ENCODE data around the gene NUDT16. TPM values are rescaled to one million over a fixed set of nuclear protein-coding genes. Genes with fewer than 3 reads are reported as not detected.

NUDT16 gene
- polyA plus RNA-seq, 3 donors from 2014 or later = 5.8 to 7.2 (median 5.9) TPM

- no peak for DNase-seq
- Mint-ChIP-seq H3K4me1 (no peaks in the 10 kb centered on the region), H3K4me3 (no peak overlapping the region), H3K27ac (no peak overlapping the region), H3K36me3 (no peaks in the 10 kb centered on the region), H3K27me3 (ENCODE audit: low read depth in 3 of 3) (peaks cover 0 to 5% (median 2%) of the 10 kb centered on the region in 3 donors), H3K9me3 (no peaks in the 10 kb centered on the region)
These were observed 12.3 kb downstream of the NUDT16 start for GRCh38 chr3:131393868-131394267.

DNA sequence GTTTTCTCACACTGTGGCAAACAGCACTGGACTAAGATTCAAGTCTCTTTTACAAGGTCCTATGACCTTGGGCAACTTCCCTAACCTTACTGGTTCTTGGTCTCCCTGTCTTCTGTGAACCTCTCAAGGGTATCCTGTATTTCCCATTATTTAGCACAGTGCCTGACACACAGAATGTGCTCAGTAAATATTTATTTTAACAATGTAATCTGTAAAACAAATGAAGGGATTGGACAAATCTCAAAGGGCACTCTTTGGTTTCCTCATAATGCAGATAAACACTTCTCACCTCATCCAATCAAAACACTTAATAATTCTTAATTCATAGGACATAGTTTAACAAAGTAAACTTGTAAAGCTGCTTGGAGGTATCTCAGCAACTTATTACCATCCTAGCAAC lies 12.8 kb downstream of the NUDT16 start:
- H3K27ac Mint-ChIP-seq = no peak overlapping the region
- peaks cover 0 to 5% (median 5%) of the 10 kb centered on the region in 3 donors for H3K27me3 Mint-ChIP-seq (ENCODE audit: low read depth in 3 of 3)
- no peak for DNase-seq
- H3K9me3 Mint-ChIP-seq = no peaks in the 10 kb centered on the region
- H3K4me3 Mint-ChIP-seq = no peak overlapping the region
- no peaks in the 10 kb centered on the region for H3K36me3 Mint-ChIP-seq
- no peaks in the 10 kb centered on the region for H3K4me1 Mint-ChIP-seq

GRCh38 chr3:131396170-131396569 lies 14.6 kb downstream of the NUDT16 start:
- H3K4me1 Mint-ChIP-seq = no peaks in the 10 kb centered on the region
- no peaks in the 10 kb centered on the region for H3K36me3 Mint-ChIP-seq
- H3K4me3 Mint-ChIP-seq = no peak overlapping the region
- H3K9me3 Mint-ChIP-seq = no peaks in the 10 kb centered on the region
- DNase-seq = no peak
- peaks cover 0 to 11% (median 5%) of the 10 kb centered on the region in 3 donors for H3K27me3 Mint-ChIP-seq (ENCODE audit: low read depth in 3 of 3)
- H3K27ac Mint-ChIP-seq = no peak overlapping the region

GRCh38 chr3:131397889-131398288 lies 16.3 kb downstream of the NUDT16 start:
- Mint-ChIP-seq H3K4me3 (no peak overlapping the region), H3K27ac (no peak overlapping the region), H3K4me1 (no peaks in the 10 kb centered on the region), H3K36me3 (no peaks in the 10 kb centered on the region), H3K27me3 (ENCODE audit: low read depth in 3 of 3) (peaks cover 0 to 11% (median 5%) of the 10 kb centered on the region in 3 donors), H3K9me3 (no peaks in the 10 kb centered on the region)
- DNase-seq = no peak

- no peak overlapping the region for H3K27ac Mint-ChIP-seq
- H3K9me3 Mint-ChIP-seq = peaks cover 0 to 8% (median 0%) of the 10 kb centered on the region in 6 donors
- no peaks in the 10 kb centered on the region for H3K4me1 Mint-ChIP-seq
- no peak for DNase-seq
- H3K4me3 Mint-ChIP-seq = no peak overlapping the region
- no peaks in the 10 kb centered on the region for H3K36me3 Mint-ChIP-seq
- peaks cover 1 to 12% (median 4%) of the 10 kb centered on the region in 3 donors for H3K27me3 Mint-ChIP-seq (ENCODE audit: low read depth in 3 of 3)
These were observed 20.4 kb downstream of the NUDT16 start for GRCh38 chr3:131401978-131402377.

DNA sequence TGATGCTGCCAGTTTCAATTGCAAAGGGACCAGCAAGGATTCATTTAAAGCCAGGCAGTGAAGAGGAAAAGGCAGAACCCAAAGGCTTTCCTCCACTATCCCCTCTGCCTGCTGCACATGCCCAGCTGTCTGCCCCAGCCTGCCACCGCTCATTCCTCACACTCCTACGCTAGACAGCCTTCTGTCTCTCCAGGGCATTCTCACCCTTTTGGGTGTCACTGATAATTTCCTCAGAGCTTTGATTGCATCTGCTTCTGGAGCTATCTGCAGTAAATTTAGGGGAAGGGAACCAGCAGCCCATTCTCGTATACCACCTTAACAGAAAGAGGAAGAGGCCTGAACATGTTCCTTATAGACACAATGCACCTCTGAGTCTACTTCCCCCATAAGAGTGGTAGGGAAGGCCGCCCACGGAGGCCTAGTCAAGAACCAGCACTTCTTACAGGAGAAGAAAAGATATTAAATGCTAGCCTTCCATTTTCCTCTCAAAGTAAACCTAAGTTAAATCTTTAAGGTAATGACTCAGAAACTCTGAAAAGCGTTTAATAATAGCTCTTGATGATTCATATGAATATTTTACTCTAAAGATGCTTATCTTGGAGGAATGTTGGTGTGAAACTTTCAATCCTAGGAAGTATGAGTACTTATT lies 20.9 kb downstream of the NUDT16 start:
- Mint-ChIP-seq H3K4me1 (no peaks in the 10 kb centered on the region), H3K27me3 (ENCODE audit: low read depth in 3 of 3) (peaks cover 3 to 12% (median 4%) of the 10 kb centered on the region in 3 donors)

GRCh38 chr3:131403216-131403895 lies 21.8 kb downstream of the NUDT16 start:
- no peak overlapping the region for H3K4me3 Mint-ChIP-seq

More for the DNA sequence above, 20.9 kb downstream of the NUDT16 start:
- no peak overlapping the region for H3K27ac Mint-ChIP-seq
- DNase-seq = no peak
- H3K4me3 Mint-ChIP-seq = no peak overlapping the region
- H3K9me3 Mint-ChIP-seq = peaks cover 0 to 8% (median 0%) of the 10 kb centered on the region in 6 donors
- no peaks in the 10 kb centered on the region for H3K36me3 Mint-ChIP-seq

DNA sequence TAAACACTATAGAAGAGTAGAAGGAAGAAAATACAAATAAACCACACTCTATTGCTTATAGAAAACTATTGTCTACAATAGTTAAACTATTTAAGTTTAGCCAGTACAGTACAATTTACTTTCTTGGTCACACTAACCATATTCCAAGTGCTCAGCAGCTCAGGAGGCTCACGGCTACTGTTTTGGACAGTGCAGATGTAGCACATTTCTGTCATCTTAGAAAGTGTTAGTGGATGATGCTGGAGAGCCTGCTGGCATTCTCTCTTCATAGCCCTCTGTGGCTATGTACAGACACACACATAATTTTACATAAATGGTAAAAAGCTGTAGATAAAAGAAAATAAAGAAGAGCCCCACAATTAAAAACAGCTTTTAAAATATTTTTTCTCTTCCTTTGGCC lies 23.8 kb downstream of the NUDT16 start:
- H3K27ac Mint-ChIP-seq = no peak overlapping the region
- peaks cover 0 to 8% (median 0%) of the 10 kb centered on the region in 6 donors for H3K9me3 Mint-ChIP-seq
- no peaks in the 10 kb centered on the region for H3K36me3 Mint-ChIP-seq
- H3K27me3 Mint-ChIP-seq (ENCODE audit: low read depth in 3 of 3) = peaks cover 0 to 10% (median 6%) of the 10 kb centered on the region in 3 donors
- no peak overlapping the region for H3K4me3 Mint-ChIP-seq
- H3K4me1 Mint-ChIP-seq = no peaks in the 10 kb centered on the region
- DNase-seq = no peak

More at GRCh38 chr3:131403216-131403895, 21.8 kb downstream of the NUDT16 start:
- Mint-ChIP-seq H3K36me3 (no peaks in the 10 kb centered on the region), H3K27ac (no peak overlapping the region), H3K4me1 (no peaks in the 10 kb centered on the region), H3K27me3 (ENCODE audit: low read depth in 3 of 3) (peaks cover 4 to 12% (median 6%) of the 10 kb centered on the region in 3 donors), H3K9me3 (peaks cover 0 to 8% (median 0%) of the 10 kb centered on the region in 6 donors)
- no peak for DNase-seq

- H3K4me3 Mint-ChIP-seq = no peak overlapping the region
- H3K36me3 Mint-ChIP-seq = no peaks in the 10 kb centered on the region
- peaks cover 0 to 10% (median 6%) of the 10 kb centered on the region in 3 donors for H3K27me3 Mint-ChIP-seq (ENCODE audit: low read depth in 3 of 3)
- H3K4me1 Mint-ChIP-seq = no peaks in the 10 kb centered on the region
- DNase-seq = no peak
- peaks cover 0 to 8% (median 0%) of the 10 kb centered on the region in 6 donors for H3K9me3 Mint-ChIP-seq
- no peak overlapping the region for H3K27ac Mint-ChIP-seq
These were observed 24.7 kb downstream of the NUDT16 start for GRCh38 chr3:131406274-131406673.

- Mint-ChIP-seq H3K4me3 (no peak overlapping the region), H3K9me3 (peaks cover 0 to 6% (median 3%) of the 10 kb centered on the region in 6 donors), H3K27me3 (ENCODE audit: low read depth in 3 of 3) (peaks cover 4 to 7% (median 7%) of the 10 kb centered on the region in 3 donors), H3K36me3 (no peaks in the 10 kb centered on the region), H3K4me1 (no peaks in the 10 kb centered on the region), H3K27ac (no peak overlapping the region)
- no peak for DNase-seq
These were observed 36.2 kb downstream of the NUDT16 start for GRCh38 chr3:131417751-131418150.

DNA sequence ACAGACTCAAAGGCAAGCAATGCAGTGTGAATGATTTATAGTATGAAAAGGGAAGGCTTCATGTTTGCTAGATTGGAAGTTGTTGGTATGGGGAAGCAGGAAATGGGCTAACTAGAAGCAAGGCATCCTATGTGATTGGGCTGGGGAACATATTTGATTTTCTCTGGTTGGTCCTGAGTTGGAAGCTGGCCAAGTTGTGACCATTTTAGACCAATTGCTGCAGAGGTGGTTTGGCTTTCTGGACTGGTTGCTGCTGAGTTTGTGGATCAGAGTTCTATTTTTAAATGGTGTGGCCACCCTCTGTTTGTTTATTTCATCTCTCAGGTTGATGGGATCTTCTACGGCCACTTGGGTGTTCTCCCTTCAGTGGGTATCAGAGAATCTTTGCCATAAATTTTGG lies 39.7 kb downstream of the NUDT16 start:
- Mint-ChIP-seq H3K27me3 (ENCODE audit: low read depth in 3 of 3) (peaks cover 3 to 9% (median 8%) of the 10 kb centered on the region in 3 donors), H3K4me3 (no peak overlapping the region), H3K4me1 (no peaks in the 10 kb centered on the region), H3K36me3 (no peaks in the 10 kb centered on the region), H3K27ac (no peak overlapping the region), H3K9me3 (peaks cover 0 to 3% (median 0%) of the 10 kb centered on the region in 6 donors)
- no peak for DNase-seq

DNA sequence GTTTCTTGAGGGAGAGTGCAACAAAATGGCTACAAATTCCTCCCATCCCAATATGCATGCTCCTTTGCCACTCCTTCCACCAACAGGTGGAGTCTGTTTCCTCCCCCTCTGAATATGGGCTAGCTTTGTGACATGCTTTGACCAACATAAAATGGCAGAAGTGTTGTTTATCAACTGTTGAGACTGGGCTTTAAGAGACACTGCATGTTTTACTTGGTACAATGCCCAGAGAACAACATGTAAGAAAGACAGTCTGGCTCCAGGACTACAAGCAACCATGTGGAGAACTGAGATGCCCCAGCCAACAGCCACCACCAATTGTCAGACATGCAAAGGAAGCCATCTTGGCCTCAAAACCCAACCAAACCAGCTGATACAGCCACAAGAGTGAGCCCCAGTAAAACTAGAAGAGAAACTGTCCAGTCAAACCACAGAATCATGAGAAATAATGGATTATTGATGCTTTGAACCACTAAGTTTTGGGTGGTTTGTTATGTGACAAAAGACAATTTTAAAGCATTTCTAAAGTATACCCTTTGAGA lies 40.5 kb downstream of the NUDT16 start:
- no peak for DNase-seq
- Mint-ChIP-seq H3K27me3 (ENCODE audit: low read depth in 3 of 3) (peaks cover 3 to 9% (median 6%) of the 10 kb centered on the region in 3 donors), H3K4me1 (no peaks in the 10 kb centered on the region), H3K4me3 (no peak overlapping the region), H3K36me3 (no peaks in the 10 kb centered on the region), H3K27ac (no peak overlapping the region), H3K9me3 (peaks cover 0 to 3% (median 0%) of the 10 kb centered on the region in 6 donors)

GRCh38 chr3:131427226-131427625 lies 45.7 kb downstream of the NUDT16 start:
- no peak overlapping the region for H3K4me3 Mint-ChIP-seq
- peaks cover 2 to 6% (median 5%) of the 10 kb centered on the region in 3 donors for H3K27me3 Mint-ChIP-seq (ENCODE audit: low read depth in 3 of 3)
- H3K36me3 Mint-ChIP-seq = no peaks in the 10 kb centered on the region
- H3K4me1 Mint-ChIP-seq = no peaks in the 10 kb centered on the region
- no peaks in the 10 kb centered on the region for H3K9me3 Mint-ChIP-seq
- no peak overlapping the region for H3K27ac Mint-ChIP-seq
- no peak for DNase-seq

DNA sequence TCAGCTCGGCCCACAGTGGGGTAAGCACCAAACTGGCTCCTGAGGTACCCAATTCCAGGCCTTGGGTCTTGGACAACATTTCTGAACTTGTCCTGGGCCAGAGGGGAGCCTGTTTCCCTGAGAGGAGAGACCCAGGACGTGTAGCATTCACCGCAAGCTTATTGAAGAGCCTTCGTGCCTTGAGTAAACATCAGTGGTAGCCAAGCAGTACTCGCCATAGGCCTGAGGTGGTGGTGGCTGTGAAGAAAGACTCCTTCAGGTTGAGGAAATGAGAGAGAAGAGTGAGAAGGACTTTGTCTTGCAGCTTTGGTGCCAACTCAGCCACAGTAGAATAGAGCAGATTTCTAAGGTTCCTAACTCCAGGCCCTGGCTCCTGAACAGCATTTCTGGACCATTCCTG lies 50.2 kb downstream of the NUDT16 start:
- H3K27ac Mint-ChIP-seq = no peak overlapping the region
- H3K4me1 Mint-ChIP-seq = no peaks in the 10 kb centered on the region
- no peaks in the 10 kb centered on the region for H3K36me3 Mint-ChIP-seq
- no peak overlapping the region for H3K4me3 Mint-ChIP-seq
- peaks cover 0 to 10% (median 2%) of the 10 kb centered on the region in 3 donors for H3K27me3 Mint-ChIP-seq (ENCODE audit: low read depth in 3 of 3)
- H3K9me3 Mint-ChIP-seq = peaks cover 0 to 1% (median 0%) of the 10 kb centered on the region in 6 donors
- DNase-seq = no peak
